GM21528 (cell line): Measurements from ENCODE around the gene PLA2G2C.

Experiments used
- ATAC-seq: cut with Tn5 transposase; IDR thresholded peaks from one replicate; pipeline ENCODE4 v1.9.1; 2021; ENCODE audit warnings: mild to moderate bottlenecking, moderate library complexity; ENCODE audit not compliant: unreplicated experiment, low FRiP score

PLA2G2C gene

DNA sequence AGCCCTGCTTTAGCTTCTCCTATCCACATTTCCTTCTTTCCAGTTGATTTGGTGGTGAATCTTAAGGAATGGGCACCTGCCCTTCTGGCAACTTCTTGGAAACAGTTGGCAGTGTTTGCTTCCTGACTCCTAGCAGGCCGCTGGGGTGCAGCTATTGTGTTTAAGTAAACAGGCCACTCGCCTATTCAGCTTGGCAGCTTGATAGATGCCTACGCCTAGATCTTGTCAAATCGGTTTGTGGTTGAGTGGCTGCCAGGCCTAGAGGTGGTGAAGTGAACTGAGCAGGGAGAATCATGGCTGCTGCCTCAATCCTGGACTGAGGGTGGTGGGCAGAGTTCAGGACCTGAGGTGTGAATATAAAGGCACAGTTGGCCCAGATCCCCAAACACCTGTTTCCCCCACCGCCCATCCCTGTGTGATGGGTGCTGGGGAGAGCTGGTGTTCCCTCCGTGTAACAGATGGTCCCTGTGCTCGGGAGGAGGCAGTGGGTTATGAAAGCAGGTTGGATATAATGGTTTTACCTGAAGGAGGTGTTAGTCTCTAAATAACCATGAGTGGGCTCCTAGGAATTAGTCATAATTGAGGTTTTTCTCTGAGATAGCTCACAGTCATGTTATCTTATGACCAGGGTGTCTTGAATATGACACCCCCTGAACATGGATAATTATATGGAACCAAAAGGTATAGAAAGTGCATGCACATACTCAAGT, 940 bp upstream of the PLA2G2C start:
- ATAC-seq = no peak

DNA sequence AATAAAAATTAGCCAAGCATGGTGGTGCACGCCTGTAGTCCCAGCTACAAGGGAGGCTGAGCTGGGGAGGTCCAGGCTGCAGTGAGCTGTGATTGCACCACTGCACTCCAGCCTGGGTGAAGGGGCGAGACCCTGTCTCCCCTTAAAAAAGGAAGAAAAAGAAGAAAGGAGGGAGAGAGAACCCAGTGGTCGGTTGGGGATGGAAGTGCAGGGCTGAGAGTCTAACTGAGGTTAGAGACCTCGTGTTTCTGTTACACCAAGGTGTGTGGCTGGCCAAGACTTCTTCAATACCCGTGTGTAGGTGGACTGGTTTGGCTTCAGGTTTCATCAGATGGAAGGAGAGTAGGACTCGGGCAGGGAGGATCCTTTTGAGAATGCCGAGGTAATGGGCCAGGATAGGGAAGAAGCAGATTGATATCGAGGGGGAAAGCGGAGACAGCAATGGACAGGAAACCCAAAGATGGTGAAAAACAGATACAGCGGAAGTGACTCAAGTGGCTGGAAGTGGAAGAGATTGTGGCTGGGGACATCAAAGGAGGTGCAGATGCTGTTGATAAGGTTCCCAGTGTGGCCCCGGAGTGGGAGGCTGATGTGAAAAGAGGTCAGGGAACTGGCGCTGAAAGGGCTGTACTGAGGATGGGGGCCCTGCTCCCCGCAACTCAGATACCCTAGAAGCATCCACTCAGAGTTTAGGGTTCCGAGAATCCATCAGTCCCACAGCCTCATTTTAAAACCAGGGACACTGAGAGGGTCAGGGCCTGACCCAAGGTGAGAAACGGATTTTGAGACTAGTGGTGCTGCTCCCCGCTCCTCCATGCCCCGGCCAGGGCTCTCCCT, 1.1 kb downstream of the PLA2G2C start:
- ATAC-seq = no peak

- ATAC-seq = no peak
Measured at GRCh38 chr1:20184481-20184900, 1.8 kb downstream of the PLA2G2C start.

DNA sequence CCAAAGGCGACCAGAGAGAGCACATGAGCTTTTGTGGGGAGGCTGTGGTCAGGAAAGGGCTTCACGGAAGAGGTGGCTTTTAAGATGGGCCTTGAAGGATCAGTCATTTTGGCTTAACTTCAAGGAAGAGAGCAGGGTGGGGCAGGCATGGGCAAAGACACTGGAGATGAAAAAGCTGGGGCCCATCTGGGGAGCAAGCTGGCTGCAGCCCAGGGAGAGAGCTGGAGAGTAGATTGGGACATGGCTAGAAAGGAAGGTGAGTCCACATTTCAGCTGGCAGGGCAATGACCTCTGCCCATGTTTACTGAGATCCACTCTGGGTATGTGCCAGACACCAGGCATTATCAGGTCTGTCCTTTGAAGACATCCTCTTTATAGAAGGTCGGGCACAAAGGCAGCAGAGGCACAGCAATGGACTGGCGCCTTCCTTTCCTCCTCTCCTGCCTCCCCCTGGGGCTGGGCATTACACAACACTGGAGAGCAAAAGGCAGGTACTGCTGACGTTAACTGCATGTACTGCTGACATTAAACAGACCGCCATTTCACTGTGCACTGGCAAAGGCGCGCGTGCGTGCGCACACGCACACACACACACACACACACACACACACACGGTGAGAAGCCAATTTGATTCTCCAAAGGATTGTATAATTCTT, 2.6 kb downstream of the PLA2G2C start:
- no peak for ATAC-seq

- no peak for ATAC-seq
Measured at GRCh38 chr1:20183035-20183434, 3.3 kb downstream of the PLA2G2C start.

GRCh38 chr1:20182415-20182814, 3.9 kb downstream of the PLA2G2C start:
- no peak for ATAC-seq

GRCh38 chr1:20180844-20181207, 5.5 kb downstream of the PLA2G2C start:
- no peak for ATAC-seq

DNA sequence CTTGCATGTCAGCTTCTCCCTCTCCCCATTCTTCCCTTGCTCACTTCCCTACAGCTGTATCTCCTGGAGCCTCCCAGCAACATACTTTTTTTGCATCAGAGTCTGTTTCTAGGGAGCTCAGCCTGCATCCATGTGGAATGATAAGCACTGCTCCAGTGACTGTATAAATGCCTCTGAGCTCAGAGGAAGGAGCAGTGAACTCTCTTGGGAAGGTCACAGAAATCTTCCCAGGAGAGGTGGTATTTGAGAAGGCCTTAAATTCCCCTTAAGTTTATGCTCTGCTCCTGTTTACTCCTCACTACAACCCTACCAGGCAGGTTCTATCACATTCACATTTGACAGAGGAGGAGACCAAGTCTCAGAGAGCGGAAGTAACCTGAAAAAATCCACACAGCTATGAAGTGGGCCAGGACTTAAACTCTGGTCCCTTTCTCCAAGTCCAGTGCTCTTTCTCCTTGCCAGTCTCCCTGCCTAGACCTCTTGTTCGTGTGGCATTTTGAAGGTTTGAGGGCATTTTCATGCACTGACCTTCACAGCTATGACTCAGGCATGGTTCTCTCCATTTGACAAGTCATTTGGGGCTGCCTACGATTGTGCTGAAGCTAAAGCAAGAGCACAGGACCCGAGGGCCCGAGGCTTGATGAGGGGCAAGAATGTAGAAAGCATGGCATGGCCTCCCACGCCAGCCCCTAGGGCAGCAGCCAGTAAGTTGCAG, 6.0 kb downstream of the PLA2G2C start:
- ATAC-seq = no peak

DNA sequence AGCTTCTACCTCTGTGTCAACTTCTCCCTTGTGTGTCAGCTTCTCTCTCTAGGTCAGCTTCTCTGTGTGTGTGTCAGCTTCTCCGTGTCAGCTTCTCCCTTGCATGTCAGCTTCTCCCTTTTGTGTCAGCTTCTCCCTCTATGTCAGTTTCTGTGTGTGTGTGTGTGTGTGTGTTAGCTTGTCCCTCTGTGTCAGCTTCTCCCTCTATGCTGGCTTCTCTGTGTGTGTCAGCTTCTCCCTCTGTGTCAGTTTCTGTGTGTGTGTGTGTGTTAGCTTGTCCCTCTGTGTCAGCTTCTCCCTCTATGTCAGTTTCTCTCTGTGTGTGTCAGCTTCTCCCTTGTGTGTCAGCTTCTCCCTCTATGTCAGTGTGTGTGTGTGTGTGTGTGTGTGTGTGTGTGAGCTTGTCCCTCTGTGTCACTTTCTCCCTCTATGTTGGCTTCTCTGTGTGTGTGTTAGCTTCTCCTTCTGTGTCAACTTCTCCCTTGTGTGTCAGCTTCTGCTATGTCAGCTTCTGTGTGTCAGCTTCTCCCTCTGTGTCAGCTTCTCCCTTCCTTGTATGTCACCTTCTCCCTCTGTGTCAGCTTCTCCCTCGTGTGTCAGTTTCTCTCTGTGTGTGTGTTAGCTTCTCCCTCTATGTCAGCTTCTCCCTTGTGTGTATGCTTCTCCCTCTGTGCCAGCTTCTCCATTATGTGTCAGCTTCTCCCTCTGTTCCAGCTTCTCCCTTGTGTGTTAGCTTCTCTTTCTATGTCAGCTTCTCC, 6.8 kb downstream of the PLA2G2C start:
- ATAC-seq = no peak

- ATAC-seq = no peak
Measured at GRCh38 chr1:20178634-20179370, 7.5 kb downstream of the PLA2G2C start.

DNA sequence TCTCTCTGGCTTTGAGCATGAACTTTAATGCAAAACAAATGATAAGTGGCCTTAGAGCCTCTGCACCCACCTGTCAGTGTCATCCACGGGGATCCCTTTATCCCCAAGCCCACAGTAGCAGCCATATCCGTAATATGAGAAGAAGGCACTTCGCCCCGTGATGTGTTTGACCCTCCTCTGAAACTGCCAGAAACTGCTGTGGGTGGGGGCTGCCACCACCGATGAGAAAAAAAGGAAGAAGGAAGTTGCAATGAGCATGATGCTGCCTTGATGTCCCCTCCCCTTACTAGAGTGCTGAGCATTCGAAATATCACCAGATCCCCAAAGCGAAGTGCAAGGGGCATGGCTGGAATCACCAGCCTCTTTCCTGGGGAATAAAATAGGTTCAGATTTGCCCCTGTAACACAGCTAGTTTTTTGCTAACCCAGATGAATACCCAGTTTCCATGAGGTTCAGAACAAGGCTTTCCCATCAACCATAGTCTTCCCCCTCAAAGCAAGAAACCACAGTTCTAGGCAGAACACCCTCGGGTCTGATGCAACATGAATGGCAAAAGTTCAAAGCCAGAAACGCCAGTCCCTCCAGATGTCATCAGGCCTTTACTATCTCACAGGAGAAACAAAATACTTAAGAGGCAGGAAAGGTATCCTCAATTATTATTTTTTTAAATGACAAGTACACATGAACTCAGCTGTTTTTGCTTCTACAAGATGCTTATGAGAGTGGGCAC, 11.2 kb downstream of the PLA2G2C start:
- ATAC-seq = no peak

DNA sequence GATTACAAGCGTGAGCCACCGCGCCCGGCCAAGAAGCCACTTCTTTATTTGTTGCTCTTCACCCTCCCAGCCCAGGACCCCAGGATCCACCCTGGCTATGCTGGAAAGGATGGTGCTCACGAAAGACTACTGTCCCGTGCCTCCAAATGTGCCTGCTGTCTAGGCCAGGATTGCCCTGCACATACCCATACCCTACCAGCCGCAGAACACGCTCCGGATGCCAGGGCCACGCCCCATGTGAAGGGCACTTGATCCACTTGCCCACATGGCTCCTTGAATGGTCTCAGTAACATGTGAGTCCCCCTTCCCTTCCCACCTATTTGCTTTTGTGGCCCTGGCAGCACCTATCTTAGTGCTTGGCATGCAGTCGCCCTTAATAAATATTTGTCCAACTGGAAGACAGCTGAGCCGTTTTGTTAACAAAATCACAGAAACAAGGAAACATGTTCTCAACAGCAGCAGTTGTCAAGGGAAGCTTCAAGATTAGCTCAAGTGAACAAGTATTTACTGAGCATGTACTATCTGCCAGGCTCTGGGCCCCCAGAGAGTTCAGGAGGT, 14.2 kb downstream of the PLA2G2C start:
- no peak for ATAC-seq

GRCh38 chr1:20169932-20170331, 16.4 kb downstream of the PLA2G2C start:
- no peak for ATAC-seq

GRCh38 chr1:20168564-20169491, 17.5 kb downstream of the PLA2G2C start:
- no peak for ATAC-seq

- ATAC-seq = no peak
Measured at GRCh38 chr1:20167126-20167525, 19.2 kb downstream of the PLA2G2C start.

- no peak for ATAC-seq
Measured at GRCh38 chr1:20166051-20166450, 20.3 kb downstream of the PLA2G2C start.

DNA sequence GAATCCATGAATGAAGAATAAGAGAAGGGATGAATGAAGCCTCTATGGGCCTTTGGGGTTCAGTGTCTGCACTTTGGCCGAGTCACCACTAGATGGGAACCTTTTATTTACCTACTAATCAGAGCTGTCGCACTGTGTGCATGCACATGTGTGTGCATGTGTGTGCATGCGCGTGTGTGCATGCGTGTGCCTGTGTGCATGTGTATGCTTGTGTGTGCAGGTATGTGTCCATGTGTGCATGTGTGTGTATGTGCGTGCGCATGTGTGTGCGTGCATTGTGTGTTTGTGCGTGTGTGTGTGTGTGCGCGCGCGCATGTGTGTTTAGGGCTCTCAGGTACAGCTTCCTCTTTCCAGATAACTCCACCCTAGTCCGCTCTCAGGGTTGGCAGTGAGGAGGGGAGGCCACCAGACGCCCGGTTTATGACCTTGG, 20.8 kb downstream of the PLA2G2C start:
- ATAC-seq = no peak
